Measurements from ENCODE around the gene RIMBP2. TPM values are rescaled to one million over a fixed set of nuclear protein-coding genes. Genes with fewer than 3 reads are reported as not detected.

The RIMBP2 gene
- total RNA-seq, 1 donor from 2014 or later = 0.99 TPM

- peaks cover 13% of the 10 kb centered on the region for H3K4me1 ChIP-seq
- H3K27me3 ChIP-seq = no peaks in the 10 kb centered on the region
- H4K20me1 ChIP-seq (ENCODE audit: low read depth) = no peaks in the 10 kb centered on the region
- TF ChIP-seq, protein P1, sequence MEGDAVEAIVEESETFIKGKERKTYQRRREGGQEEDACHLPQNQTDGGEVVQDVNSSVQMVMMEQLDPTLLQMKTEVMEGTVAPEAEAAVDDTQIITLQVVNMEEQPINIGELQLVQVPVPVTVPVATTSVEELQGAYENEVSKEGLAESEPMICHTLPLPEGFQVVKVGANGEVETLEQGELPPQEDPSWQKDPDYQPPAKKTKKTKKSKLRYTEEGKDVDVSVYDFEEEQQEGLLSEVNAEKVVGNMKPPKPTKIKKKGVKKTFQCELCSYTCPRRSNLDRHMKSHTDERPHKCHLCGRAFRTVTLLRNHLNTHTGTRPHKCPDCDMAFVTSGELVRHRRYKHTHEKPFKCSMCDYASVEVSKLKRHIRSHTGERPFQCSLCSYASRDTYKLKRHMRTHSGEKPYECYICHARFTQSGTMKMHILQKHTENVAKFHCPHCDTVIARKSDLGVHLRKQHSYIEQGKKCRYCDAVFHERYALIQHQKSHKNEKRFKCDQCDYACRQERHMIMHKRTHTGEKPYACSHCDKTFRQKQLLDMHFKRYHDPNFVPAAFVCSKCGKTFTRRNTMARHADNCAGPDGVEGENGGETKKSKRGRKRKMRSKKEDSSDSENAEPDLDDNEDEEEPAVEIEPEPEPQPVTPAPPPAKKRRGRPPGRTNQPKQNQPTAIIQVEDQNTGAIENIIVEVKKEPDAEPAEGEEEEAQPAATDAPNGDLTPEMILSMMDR (IDR thresholded peaks at IDR 0.05) = no peak
- TF ChIP-seq EZH2phosphoT487 (IDR thresholded peaks at IDR 0.05) (no peak), EZH2 (IDR thresholded peaks at IDR 0.05) (no peak)
- H3K36me3 Mint-ChIP-seq = peaks cover 5% of the 10 kb centered on the region
- H3K4me3 ChIP-seq = no peak overlapping the region
- DNase-seq (ENCODE audit: low spot score) = no peak
- H2AFZ ChIP-seq (replicated peaks) = peak overlapping the region; percentile 57
- H3F3A ChIP-seq (ENCODE audit: low read depth) = no peaks in the 10 kb centered on the region
- H3K9me3 ChIP-seq (ENCODE audit: low read depth) = no peaks in the 10 kb centered on the region
- H3K4me3 Mint-ChIP-seq = no peak overlapping the region
- no peaks in the 10 kb centered on the region for H3K9me3 Mint-ChIP-seq
- H3K4me2 ChIP-seq = no peak overlapping the region
- peaks cover 8% of the 10 kb centered on the region for H3K27me3 Mint-ChIP-seq (ENCODE audit: insufficient read depth, low read depth)
- no peaks in the 10 kb centered on the region for H3K79me2 ChIP-seq (ENCODE audit: low read depth)
- H3K36me3 ChIP-seq = no peaks in the 10 kb centered on the region
- peaks cover 27% of the 10 kb centered on the region for H3K4me1 Mint-ChIP-seq
- H3K27ac Mint-ChIP-seq = no peak overlapping the region
- H3K27ac ChIP-seq = no peak overlapping the region
- no peak overlapping the region for H3K9ac ChIP-seq
Measured at GRCh38 chr12:130423136-130423535, 293.0 kb downstream of the RIMBP2 start.

GRCh38 chr12:130422676-130423075 is 293.4 kb downstream of the RIMBP2 start:
- H3F3A ChIP-seq (ENCODE audit: low read depth) = no peaks in the 10 kb centered on the region
- Mint-ChIP-seq H3K27ac (no peak overlapping the region), H3K4me3 (no peak overlapping the region), H3K9me3 (no peaks in the 10 kb centered on the region), H3K36me3 (peaks cover 4% of the 10 kb centered on the region), H3K4me1 (peaks cover 22% of the 10 kb centered on the region), H3K27me3 (ENCODE audit: insufficient read depth, low read depth) (peaks cover 5% of the 10 kb centered on the region)
- TF ChIP-seq EZH2 (IDR thresholded peaks at IDR 0.05) (no peak), EZH2phosphoT487 (IDR thresholded peaks at IDR 0.05) (no peak)
- TF ChIP-seq, protein P1 (IDR thresholded peaks at IDR 0.05) = no peak
- no peaks in the 10 kb centered on the region for H3K27me3 ChIP-seq
- H3K27ac ChIP-seq = no peak overlapping the region
- H3K4me1 ChIP-seq = peaks cover 9% of the 10 kb centered on the region
- H3K4me2 ChIP-seq = no peak overlapping the region
- no peak overlapping the region for H3K4me3 ChIP-seq
- H2AFZ ChIP-seq (replicated peaks) = peak overlapping the region; percentile 57
- no peak overlapping the region for H3K9ac ChIP-seq
- H4K20me1 ChIP-seq (ENCODE audit: low read depth) = no peaks in the 10 kb centered on the region
- no peaks in the 10 kb centered on the region for H3K36me3 ChIP-seq
- no peaks in the 10 kb centered on the region for H3K79me2 ChIP-seq (ENCODE audit: low read depth)
- DNase-seq (ENCODE audit: low spot score) = no peak
- H3K9me3 ChIP-seq (ENCODE audit: low read depth) = no peaks in the 10 kb centered on the region

DNA sequence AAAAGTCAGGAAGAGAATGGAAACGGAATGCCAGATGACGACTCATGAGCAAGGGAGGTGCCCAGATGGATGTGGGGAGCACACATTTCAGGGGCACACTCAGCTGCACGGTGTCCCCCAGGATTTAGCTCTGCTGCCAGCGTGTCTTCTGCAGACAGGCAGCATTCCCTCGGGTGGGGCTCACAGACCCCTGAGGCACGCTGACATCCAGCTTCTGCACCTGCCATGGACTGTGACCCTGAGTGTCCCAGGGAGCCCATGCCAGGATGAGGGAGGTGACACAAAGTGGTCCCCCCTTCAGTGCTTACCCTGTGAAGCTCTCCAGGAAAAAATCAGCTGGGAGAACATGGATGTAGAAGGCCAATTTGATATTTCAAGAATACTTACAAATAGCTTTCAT is 294.2 kb downstream of the RIMBP2 start:
- no peak overlapping the region for H3K4me3 ChIP-seq
- no peak overlapping the region for H3K4me3 Mint-ChIP-seq
- no peak overlapping the region for H3K9ac ChIP-seq
- peaks cover 2% of the 10 kb centered on the region for H3K27me3 Mint-ChIP-seq (ENCODE audit: insufficient read depth, low read depth)
- H3K9me3 Mint-ChIP-seq = no peaks in the 10 kb centered on the region
- H3K4me2 ChIP-seq = no peak overlapping the region
- no peaks in the 10 kb centered on the region for H3K79me2 ChIP-seq (ENCODE audit: low read depth)
- H3K4me1 ChIP-seq = peaks cover 9% of the 10 kb centered on the region
- H3K36me3 ChIP-seq = no peaks in the 10 kb centered on the region
- H3K4me1 Mint-ChIP-seq = peaks cover 21% of the 10 kb centered on the region
- TF ChIP-seq, protein P1 (IDR thresholded peaks at IDR 0.05) = no peak
- no peak for TF ChIP-seq EZH2phosphoT487 (IDR thresholded peaks at IDR 0.05)
- no peak for TF ChIP-seq EZH2 (IDR thresholded peaks at IDR 0.05)
- H3F3A ChIP-seq (ENCODE audit: low read depth) = no peaks in the 10 kb centered on the region
- H3K27ac ChIP-seq = no peak overlapping the region
- H3K27ac Mint-ChIP-seq = no peak overlapping the region
- H4K20me1 ChIP-seq (ENCODE audit: low read depth) = no peaks in the 10 kb centered on the region
- H3K27me3 ChIP-seq = no peaks in the 10 kb centered on the region
- H2AFZ ChIP-seq (replicated peaks) = no peak overlapping the region
- H3K36me3 Mint-ChIP-seq = peaks cover 3% of the 10 kb centered on the region
- H3K9me3 ChIP-seq (ENCODE audit: low read depth) = no peaks in the 10 kb centered on the region
- DNase-seq (ENCODE audit: low spot score) = no peak
